SH-SY5Y (cell line): ENCODE data around the gene MRPS11.

ENCODE experiments used
- GATA2 ChIP-seq: IDR thresholded peaks from 2 replicates; pipeline ENCODE4 v1.6.1; 2011; ENCODE audit warnings: mild to moderate bottlenecking, low read depth, low read length
- GATA3 ChIP-seq: IDR thresholded peaks from 2 replicates; pipeline ENCODE4 v1.6.1; 2011; ENCODE audit warnings: low read depth, mild to moderate bottlenecking, low read length, moderate library complexity

MRPS11 gene

GRCh38 chr15:88498996-88499395 lies 31.5 kb downstream of the MRPS11 start:
- TF ChIP-seq GATA3: no peak
- no peak for TF ChIP-seq GATA2

- TF ChIP-seq GATA2 (no peak), GATA3 (no peak)
Observed at GRCh38 chr15:88504445-88504844, 36.9 kb downstream of the MRPS11 start.

- no peak for TF ChIP-seq GATA2
- TF ChIP-seq GATA3: no peak
Observed at GRCh38 chr15:88505721-88506120, 38.2 kb downstream of the MRPS11 start.

- TF ChIP-seq GATA3 (no peak), GATA2 (no peak)
Observed at GRCh38 chr15:88506628-88507027, 39.1 kb downstream of the MRPS11 start.

GRCh38 chr15:88509321-88509720 lies 41.8 kb downstream of the MRPS11 start:
- TF ChIP-seq GATA2 (no peak), GATA3 (no peak)

- no peak for TF ChIP-seq GATA2
- TF ChIP-seq GATA3: no peak
Observed at GRCh38 chr15:88509964-88510363, 42.5 kb downstream of the MRPS11 start.

GRCh38 chr15:88511161-88511560 lies 43.7 kb downstream of the MRPS11 start:
- TF ChIP-seq GATA3: no peak

GRCh38 chr15:88512078-88512477 lies 44.6 kb downstream of the MRPS11 start:
- no peak for TF ChIP-seq GATA3
- no peak for TF ChIP-seq GATA2

- TF ChIP-seq GATA2 (no peak), GATA3 (no peak)
Observed at GRCh38 chr15:88512601-88513000, 45.1 kb downstream of the MRPS11 start.

GRCh38 chr15:88513195-88513594 lies 45.7 kb downstream of the MRPS11 start:
- TF ChIP-seq GATA2 (no peak), GATA3 (no peak)

GRCh38 chr15:88518903-88519302 lies 51.4 kb downstream of the MRPS11 start:
- TF ChIP-seq GATA3: no peak
- TF ChIP-seq GATA2: no peak

- TF ChIP-seq GATA3 (no peak), GATA2 (no peak)
Observed at GRCh38 chr15:88525418-88525817, 57.9 kb downstream of the MRPS11 start.

GRCh38 chr15:88526247-88526879 lies 58.9 kb downstream of the MRPS11 start:
- TF ChIP-seq GATA2 (no peak), GATA3 (no peak)

GRCh38 chr15:88529021-88529630 lies 61.6 kb downstream of the MRPS11 start:
- no peak for TF ChIP-seq GATA3
- no peak for TF ChIP-seq GATA2
